Stimulated activated CD4-positive, alpha-beta T cell treated with anti-CD3 and anti-CD28 coated beads, Interleukin-15, amount 100 ng/mL, for 48 hours (primary cell): ENCODE data around the gene MRPL27.
"Not testable (repeated sequence)": the region's sequence is repeated elsewhere in the genome, so short reads cannot be mapped to it uniquely, and the experiment has no call there.

ENCODE experiments used
- DNase-seq, 2 donors: peaks; one replicate each; pipeline ENCODE4 v3.0.0-alpha.2; 2020; ENCODE audit warnings: low read depth in 2 of 2

MRPL27 gene

GRCh38 chr17:50345432-50346312, 27.3 kb downstream of the MRPL27 start, which contains the start of gene XYLT2:
XYLT2 (plus strand) TSS chr17:50346126; CDS start chr17:50346141, 15 bp downstream.
- peak; percentile 76 to 91 for DNase-seq

GRCh38 chr17:50344731-50345365, 28.1 kb downstream of the MRPL27 start:
- DNase-seq: no peak

DNA sequence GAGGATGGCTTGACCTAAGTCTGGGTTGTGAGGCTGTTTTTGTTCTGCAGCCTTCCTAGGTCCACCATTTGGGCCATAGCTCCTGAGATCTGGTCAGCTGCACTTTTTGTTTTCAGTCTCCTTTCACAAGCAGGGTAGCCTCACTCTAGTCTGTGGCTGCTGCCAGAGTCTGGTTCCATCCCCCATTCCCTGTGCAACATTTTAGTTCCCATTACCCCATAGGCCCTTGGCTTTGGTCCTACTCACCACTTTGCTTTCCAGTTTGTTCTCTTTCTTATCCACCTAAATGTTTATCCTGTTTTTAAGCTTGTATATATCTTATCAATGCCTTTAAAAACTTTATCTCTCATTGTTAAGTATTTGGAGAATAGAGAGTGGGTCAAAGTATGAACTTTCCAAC, 33.6 kb downstream of the MRPL27 start:
- DNase-seq: no peak

DNA sequence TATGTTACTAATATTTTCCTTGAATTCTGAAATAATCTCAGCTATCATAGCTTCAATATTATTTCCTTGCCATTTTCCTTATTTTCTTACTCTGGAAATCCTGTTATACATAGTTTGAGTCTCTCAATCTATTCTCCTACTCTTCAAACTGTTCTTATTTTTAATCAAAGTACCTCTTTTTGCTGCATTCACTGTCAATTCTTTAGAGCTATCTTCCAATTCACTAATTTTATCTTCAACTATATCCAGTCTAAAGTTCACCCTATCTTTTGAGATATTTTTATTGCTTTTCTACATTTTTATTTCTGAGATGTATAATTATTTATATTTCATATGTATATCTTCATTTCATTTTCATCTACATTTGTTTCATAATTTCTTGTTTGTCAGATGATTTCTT, 34.3 kb downstream of the MRPL27 start:
- DNase-seq: no peak

- no peak for DNase-seq
Measured at GRCh38 chr17:50337956-50338355, 35.0 kb downstream of the MRPL27 start.

- not testable (repeated sequence) for DNase-seq
Measured at GRCh38 chr17:50333291-50334057, 39.5 kb downstream of the MRPL27 start.

- no peak for DNase-seq
Measured at GRCh38 chr17:50332196-50332595, 40.8 kb downstream of the MRPL27 start.

- DNase-seq: no peak
Measured at GRCh38 chr17:50331085-50331791, 41.7 kb downstream of the MRPL27 start.

GRCh38 chr17:50330151-50330775, 42.7 kb downstream of the MRPL27 start:
- DNase-seq: no peak

DNA sequence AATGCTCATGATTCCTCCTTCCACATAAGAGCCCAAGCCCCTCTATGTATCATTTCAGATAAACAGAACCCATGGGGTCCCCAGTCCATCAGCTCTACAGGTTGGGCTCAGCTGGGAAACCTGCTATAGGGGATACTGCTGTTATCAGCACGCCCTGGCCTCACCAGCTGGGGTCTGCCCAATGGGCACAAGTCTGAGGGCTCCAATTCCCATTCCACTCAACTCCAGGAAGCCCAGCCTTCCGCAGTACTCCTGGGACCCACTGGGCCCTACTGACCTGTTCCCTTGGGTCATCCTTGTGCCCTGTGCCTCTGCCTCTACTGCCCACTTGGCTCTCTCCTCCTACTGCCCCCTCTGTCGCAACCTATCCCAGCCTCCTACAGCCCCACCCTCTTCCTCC, 43.3 kb downstream of the MRPL27 start:
- DNase-seq: no peak

GRCh38 chr17:50328363-50329325, 44.3 kb downstream of the MRPL27 start:
- DNase-seq: no peak

DNA sequence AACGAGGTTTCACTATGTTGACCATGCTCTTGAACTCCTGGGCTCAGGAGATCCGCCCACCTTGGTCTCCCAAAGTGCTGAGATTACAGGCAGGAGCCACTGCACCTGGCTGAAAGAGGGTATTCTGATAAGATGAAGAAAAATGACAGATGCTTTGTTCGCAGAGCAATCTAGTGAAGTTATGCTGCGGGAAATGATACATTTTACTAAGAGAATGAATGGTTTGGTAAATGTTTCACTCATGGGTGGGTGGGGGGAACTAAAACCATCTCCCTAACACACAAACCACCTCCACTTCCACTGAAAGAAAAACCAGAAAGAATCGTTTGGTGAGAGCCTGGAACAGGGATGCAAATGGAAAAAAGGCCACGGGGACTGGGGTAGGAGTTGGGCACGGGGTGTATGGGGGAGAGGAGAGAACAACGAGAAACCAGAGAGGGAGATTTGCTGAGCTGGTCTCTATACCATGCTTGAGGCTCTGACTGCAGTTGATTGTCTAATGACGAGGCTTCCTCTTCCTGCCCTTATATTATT, 46.1 kb downstream of the MRPL27 start:
- DNase-seq: no peak

- DNase-seq: no peak
Measured at GRCh38 chr17:50325906-50326305, 47.1 kb downstream of the MRPL27 start.

DNA sequence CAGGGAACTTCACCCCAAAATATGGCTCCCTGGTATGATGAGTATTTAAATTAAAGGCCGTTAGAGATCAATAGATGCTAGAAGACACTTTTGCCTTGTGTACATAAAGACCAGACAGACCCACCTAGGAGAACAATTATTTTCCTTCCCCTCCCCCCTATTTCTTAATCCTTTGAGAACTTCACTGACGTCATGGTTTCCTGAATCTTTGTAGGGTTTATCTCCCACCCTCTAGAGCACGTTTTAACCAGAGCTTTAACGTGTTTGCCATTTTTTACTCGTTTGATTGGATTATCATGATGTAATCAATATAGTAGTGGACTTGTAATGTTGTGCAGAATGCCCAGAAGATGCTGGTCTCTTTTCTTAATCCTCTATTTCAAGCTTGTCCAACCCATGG, 49.9 kb downstream of the MRPL27 start:
- DNase-seq: no peak

DNA sequence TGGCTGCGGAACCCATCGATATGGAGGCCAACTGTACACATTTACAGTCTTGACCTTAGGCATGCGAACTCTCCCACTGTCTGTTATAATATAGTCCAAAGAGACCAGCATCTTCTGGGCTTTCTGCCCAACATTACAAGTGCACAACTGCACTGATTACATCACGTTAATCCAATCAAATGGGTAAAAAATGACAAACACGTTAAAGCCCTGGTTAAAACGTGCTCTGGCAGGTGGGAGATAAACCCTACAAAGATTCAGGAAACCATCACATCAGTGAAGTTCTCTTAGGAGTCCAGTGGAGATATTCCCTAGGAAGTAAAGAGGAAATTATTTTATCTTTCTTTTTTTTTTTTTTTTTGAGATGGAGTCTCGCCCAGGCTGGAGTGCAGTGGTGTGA, 50.7 kb downstream of the MRPL27 start:
- DNase-seq: no peak

DNA sequence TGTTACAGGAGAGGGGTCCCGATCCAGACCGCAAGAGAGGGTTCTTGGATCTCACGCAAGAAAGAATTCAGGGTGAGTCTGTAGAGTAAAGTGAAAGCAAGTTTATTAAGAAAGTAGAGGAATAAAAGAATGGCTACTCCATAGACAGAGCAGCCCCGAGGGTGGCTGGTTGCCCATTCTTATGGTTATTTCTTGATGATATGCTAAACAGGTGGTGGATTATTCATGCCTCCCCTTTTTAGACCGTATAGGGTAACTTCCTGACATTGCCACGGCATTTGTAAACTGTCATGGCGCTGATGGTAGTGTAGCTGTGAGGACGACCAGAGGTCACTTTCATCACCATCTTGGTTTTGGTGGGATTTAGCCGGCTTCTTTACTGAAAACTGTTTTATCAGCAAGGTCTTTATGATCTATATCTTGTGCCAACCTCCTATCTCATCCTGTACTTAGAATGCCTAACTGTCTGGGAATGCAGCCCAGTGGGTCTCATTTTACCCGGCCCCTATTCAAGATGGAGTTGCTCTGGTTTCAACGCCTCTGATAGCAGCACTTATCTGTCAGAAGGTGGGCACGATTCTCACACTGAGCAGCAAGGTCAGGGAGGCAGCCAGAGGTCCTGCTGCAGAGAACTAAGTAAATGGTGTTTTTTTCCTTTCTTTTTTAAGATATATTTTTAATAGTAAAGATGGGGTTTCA, 53.5 kb downstream of the MRPL27 start:
- no peak for DNase-seq

DNA sequence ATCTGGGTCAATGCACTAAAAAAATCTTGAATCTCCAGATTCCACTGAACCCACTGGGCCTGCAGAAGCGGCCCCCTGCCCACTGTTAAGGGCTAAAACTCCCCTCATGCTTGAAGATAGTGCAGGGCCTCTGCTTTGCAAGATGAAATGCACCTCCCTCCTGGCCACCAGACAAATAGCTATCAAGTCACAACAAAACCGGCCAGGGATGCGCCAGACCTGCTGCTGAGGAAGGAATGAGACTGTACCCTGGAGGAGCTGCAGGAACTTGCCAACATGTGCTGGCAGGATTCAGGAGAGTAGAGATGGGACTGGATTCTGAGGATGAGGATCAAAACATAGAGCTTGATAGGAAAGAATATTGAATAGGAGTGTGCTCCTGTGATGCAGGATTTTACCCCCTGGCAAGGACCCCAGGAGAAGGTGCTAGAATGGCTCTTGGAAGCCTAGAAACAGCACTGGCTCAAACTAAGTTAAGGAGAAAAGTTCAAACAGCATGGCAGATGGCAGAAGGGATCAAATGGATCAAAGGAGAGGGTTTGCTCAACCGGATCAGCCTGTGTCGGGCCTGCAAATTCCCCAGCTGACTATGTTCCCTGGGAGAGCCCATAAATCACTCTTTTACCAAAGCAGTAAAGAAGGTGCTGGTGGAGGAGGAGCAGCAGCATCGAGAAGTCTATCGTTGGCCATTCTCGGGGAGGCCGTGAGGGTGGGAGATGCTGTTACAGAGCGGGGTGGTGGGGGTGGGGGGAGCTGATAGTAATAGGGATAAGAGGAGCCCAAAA, 54.3 kb downstream of the MRPL27 start:
- DNase-seq: no peak
